Measurements from ENCODE around the gene HIBCH. TPM values are rescaled to one million over a fixed set of nuclear protein-coding genes. Genes with fewer than 3 reads are reported as not detected.

HIBCH gene
- total and polyA plus RNA-seq, 9 of the 15 experiments (the other 6 are each of a cell fraction or from before 2014, with no cell fraction given), result 17.0 to 65.4 (median 28.3) TPM

DNA sequence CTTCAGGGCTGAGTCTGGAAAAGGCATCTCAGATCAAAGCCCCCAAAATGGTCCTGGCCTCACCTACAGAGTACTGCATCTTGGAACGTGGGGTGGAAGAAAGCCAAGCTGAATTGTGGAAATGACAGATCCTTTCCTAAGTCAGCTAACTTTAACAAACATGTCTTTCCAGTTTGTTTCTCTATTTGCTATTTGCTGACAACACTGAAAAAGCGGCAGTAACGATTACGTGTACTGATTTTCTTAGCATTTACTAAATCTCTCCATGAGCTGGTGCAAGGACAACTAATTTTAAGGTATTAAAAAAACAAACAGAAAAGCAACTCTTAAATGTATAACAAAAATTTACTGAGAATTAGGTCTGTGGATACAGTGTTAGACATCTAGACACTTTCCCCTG lies 1.1 kb downstream of the HIBCH start:
- Histone ChIP-seq H3K4me3 (peak overlapping the region; percentile 72), H3K27me3 (ENCODE audit: control insufficient read depth in 2 of 2, insufficient read depth in 2 of 2, low read length in 2 of 2) (no peaks in the 10 kb centered on the region), H4K20me1 (replicated peaks; ENCODE audit: control insufficient read depth, insufficient read depth, low read length) (no peaks in the 10 kb centered on the region), H3K27ac (ENCODE audit: extremely low read depth, low read depth, low read length) (peak overlapping the region; percentile 52; the same call in 2 of the 3 replicates), H2AFZ (ENCODE audit: low read depth, low read length) (peak overlapping the region; percentile 86), H3K36me3 (ENCODE audit: control insufficient read depth, insufficient read depth, low read length) (peaks cover 10% of the 10 kb centered on the region; the same call in 1 of the 3 replicates), H3K9me3 (replicated peaks; ENCODE audit: control insufficient read depth, insufficient read depth, low read depth, low read length) (no peaks in the 10 kb centered on the region), H3K4me1 (replicated peaks in 1 of 2; ENCODE audit: control insufficient read depth in 2 of 2, insufficient read depth in 2 of 2, low read length in 2 of 2) (peaks cover 0 to 12% of the 10 kb centered on the region in 2 experiments; a peak in 3 of 5 replicates), H3K9ac (ENCODE audit: insufficient read depth in 1 of 2, low read depth in 2 of 2, low read length in 2 of 2) (peak overlapping the region; percentile 62 to 66; a peak in 3 of 4 replicates), H3K79me2 (ENCODE audit: control insufficient read depth, insufficient read depth, low read length) (peaks cover 45% of the 10 kb centered on the region), H3K9me1 (ENCODE audit: control insufficient read depth, insufficient read depth, low read length) (no peaks in the 10 kb centered on the region), H3K4me2 (ENCODE audit: insufficient read depth, low read length) (peak overlapping the region; percentile 96)
- intact Hi-C loops (cut with micrococcal nuclease), result loop anchor here (2.0 to 10.0 kb wide), 4 partner anchors 41 to 654 kb away; partner anchors contain the start of gene ASNSD1
- TF ChIP-seq, protein P1, sequence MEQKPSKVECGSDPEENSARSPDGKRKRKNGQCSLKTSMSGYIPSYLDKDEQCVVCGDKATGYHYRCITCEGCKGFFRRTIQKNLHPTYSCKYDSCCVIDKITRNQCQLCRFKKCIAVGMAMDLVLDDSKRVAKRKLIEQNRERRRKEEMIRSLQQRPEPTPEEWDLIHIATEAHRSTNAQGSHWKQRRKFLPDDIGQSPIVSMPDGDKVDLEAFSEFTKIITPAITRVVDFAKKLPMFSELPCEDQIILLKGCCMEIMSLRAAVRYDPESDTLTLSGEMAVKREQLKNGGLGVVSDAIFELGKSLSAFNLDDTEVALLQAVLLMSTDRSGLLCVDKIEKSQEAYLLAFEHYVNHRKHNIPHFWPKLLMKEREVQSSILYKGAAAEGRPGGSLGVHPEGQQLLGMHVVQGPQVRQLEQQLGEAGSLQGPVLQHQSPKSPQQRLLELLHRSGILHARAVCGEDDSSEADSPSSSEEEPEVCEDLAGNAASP (IDR thresholded peaks at IDR 0.05), result no peak
- TF ChIP-seq ELF2 (CRISPR knock-in tag; IDR thresholded peaks at IDR 0.05) (no peak), MAFK (IDR thresholded peaks at IDR 0.05; ENCODE audit: low read length) (peak; percentile 31; the same call in 1 of the 2 replicates), ZSCAN32 (CRISPR knock-in tag; IDR thresholded peaks at IDR 0.05) (no peak), ZNF316 (IDR thresholded peaks at IDR 0.05) (peak; percentile 74), C11orf30 (IDR thresholded peaks at IDR 0.05; ENCODE audit: low read depth) (peak; percentile 54), MAFG (tag; conservative IDR thresholded peaks at IDR 0.05) (peak; percentile 30; the same call in 1 of the 2 replicates)
- ChIA-PET POLR2A (interaction anchor here (0.6 to 2.0 kb wide), 6 partner anchors 9 to 656 kb away, joined by 3 to 6 read pairs (median 3); no protein-coding TSS in a partner anchor), CTCF (ENCODE audit: low intra/inter-chr PET ratio) (no interaction called here)
- DNase-seq (ENCODE audit: extremely low read depth in 1 of 4, low spot score in 3 of 4) (no peak), FAIRE-seq (no peak), ATAC-seq (no peak)
- in situ Hi-C loops (cut with MboI), result no loop called here
- BruUV-seq (replicated peaks), result no TSS peak
- WGBS (ENCODE audit: insufficient coverage, low coverage, missing lambda C conversion rate), result 14% methylated on average over 4 of the region's 4 CpGs

Data from K562 (cell line).